Right hindlimb (tissue), 1 donor: ENCODE results near the gene CLEC18A.
"Not testable (repeated sequence)": the region's sequence is repeated elsewhere in the genome, so short reads cannot be mapped to it uniquely, and the experiment has no call there.

Source experiments
- DNase-seq: peaks from one replicate; pipeline ENCODE4 v3.0.0-alpha.2; 2018

CLEC18A gene

DNA sequence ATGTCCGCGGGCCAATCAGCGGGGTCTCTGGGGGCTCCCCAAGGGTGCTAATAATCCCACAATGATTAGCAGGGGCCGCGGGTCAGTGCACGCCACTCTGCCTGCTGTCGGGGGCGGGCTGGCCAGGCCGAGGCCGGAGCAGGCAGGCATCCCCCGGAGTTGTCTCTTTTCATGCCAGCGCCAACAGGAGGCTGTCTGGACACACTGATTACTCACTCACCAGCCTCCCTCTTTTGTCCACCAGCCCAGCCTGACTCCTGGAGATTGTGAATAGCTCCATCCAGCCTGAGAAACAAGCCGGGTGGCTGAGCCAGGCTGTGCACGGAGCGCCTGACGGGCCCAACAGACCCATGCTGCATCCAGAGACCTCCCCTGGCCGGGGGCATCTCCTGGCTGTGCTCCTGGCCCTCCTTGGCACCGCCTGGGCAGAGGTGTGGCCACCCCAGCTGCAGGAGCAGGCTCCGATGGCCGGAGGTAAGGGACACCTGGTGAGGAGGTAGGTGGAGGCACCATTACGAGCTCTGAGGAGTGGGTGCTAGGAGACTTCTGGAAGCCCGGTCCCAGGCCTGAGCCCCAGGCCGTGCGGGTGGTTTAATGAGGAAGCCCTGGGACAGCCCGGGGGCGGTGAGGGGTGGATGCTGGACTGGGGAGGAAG is at the start of gene CLEC18A:
CLEC18A (plus strand) TSS at position 318 of the 655 bp plus-strand sequence; CDS start at position 351, 33 bp downstream.
- not testable (repeated sequence) for DNase-seq

DNA sequence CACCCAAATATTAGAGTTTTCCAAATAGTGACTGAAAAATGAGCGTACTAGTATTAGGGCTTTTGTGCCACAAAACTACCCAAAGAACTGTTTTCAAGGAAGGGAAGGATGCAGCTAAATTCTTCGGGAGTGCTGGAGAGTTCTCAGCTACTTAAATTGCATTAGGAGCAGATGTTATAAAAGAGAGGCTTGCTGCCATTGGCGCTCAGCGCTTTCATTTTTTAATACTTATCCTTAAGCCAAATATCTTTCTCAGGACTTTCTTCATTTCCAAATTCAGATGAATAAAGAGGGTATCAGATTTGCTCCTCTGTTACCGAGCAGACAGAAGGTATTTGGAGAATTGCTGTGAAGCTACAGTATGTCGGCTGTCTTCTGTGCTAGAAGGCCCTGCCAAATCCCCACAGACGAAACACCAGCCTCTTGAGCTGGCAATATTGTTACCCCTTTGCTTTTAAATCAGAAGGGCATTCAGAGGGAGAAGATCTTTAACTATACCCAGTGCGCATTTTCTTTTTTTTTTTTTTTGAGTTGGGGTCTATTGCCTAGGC is 47.2 kb upstream of the CLEC18A start:
- DNase-seq: peak; percentile 58

DNA sequence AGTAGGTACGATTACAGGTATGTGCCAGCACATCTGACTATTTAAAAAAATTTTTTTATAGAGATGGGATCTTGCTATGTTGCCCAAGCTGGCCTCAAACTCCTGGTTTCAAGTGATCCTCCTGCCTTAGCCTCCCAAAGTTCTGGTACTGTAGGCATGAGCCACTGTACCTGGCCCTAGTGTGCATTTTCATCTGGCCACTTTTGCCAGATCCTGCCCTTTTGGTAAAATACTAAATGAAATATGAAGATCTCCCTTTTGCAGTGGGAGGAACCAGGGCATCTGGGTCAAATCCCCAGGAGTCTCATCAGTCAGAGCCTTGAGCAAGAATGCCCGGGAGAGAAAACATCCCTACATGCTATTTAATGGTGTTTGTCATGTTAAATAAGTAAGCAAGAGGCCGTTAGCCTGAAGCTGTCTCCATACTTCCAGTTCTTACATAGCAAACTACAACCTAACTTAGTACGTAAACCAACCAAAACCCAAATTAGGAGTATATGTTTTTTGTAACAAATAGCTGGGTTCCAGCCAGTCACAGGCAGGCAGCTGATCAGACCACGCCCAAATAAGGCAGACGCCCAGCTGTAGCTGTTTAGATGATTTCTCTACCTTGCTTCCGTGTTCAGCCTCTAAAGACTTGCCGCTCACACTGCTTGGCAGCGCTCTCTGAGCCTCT is 46.5 kb upstream of the CLEC18A start:
- DNase-seq: no peak

DNA sequence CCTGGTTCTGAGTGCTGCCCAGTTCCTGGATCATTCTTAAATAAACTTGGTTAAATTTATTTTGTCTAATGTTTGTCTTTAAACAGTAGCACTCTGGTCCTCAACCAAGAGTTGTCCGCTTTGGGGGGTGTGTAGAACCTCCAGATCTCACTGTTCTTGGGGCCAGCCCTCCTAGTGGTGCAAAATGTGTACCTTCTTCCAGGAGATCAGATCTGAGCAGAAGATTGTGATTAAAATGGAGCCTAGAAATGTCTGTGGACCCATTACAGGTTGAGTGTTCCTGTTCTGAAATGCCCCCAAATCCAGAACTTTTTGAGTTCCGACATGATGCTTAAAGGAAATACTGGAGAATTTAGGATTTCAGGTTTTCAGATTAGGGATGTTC is 46.0 kb upstream of the CLEC18A start:
- no peak for DNase-seq

DNA sequence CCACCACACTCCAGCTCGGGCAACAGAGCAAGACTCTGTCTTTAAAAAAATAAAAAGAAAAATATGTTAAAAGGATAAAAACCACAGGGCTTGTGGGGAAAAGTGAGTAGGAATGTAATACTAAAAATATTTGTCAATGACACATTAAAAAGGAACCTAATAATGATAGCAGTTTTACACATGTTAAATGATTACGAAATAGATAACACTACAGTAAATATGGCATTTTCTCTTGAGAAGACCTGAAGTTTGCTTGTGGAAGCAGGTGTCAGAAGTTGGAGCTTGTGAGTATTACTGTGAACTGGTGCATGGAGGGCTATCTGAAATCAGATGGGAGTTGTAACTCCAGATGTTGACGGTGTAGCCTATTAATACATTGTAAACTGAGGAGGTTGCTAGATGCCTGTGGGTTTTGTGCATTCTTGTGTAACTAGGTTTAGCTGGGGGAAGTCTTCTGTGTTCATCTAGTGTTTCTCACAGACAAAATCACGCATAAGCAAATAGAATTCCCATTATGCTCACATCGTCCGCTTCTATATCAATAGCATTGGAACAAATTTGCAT is 44.2 kb upstream of the CLEC18A start:
- no peak for DNase-seq

DNA sequence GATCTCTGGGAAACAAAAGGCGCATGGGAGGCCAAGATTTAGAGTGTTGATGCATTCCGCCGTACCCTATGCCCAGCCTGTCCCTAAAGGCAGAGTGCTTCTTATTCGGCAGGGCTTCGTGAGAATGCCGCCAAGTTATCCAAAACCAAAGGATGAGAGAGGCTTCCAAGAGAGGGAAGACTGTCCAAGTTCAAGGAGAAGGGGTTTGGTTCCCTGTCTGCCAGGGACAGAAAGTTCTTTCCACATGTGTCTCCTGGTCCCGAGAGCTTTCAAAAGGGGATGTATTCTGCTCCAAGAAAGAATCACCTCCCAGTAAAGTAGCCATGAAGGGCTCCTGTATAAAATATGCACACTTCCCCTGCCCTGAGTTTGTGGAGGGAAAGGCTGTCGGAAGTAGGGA is 42.1 kb upstream of the CLEC18A start:
- no peak for DNase-seq

DNA sequence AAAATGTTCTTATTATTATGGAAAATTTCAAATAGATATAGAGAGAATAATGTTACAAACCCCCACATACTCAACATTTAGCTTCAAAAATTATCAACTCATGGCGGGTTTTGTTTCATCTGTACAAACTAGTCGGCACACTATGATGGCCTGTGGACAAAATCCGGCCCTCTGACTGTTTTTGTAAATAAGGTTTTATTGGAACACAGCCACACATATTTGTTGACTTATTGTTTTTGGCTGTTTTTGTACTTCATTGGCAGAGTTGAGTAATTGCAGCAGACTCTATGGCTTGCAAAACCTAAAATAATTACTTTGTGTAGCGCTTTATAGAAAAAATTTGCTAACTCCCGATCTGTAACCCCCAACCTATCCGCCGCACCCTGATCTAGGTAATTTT is 41.4 kb upstream of the CLEC18A start:
- no peak for DNase-seq

DNA sequence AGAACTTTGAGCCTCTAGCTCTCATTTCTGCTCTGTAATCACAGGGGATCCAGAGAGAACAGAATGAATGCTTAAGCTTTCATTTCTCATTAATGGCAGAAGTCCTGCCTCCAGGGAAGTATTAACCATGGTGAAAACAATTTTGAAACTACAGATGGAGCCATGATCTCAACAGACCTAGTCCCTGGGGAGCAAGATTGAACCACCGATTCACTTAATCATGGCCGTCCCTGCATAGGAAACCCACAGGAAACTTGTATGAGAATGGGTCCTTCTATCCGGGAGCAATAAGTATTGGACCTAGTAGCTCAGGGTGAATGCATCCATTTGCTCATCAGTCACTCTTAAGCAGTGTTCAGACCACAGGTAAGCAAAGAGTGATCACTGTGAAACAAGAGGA is 40.2 kb upstream of the CLEC18A start:
- DNase-seq: no peak

DNA sequence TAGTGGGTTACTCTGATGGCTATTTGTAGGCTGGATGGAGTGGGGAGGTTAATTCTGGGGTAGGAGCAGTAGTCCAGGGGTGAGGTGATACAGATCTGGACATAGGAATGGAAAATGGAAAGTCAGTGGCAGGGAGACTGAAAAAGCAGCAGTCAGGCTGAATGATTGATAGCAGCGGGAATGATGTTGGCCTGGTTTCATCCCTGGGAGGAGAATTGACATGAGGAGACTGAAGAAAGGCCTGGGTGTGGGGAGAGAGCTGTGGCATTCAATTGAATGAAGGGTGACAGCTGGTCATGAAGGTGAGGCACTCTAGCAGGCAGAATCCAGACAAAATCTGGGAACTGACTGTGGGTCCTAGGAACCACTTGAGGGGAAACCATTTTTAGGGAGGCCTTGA is 34.7 kb upstream of the CLEC18A start:
- no peak for DNase-seq

DNA sequence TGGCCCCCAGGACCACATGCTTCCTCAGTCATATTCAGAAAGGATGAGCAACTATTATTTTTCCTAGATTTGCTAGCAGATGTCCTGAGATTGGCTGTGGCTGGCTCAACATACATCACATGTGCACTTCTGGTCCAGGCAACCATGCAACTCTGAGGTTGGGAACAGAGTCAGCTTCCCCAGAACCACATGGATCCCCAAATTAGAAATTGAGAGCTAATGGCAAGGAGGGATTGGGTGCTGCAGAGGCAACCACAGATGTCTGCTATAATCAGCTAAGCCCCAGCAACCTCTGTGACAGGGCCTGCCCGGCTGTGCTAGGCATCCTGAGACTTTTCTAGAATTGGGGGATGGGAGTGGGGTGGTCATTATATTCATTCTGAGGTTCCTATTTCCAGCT is 33.8 kb upstream of the CLEC18A start:
- no peak for DNase-seq

DNA sequence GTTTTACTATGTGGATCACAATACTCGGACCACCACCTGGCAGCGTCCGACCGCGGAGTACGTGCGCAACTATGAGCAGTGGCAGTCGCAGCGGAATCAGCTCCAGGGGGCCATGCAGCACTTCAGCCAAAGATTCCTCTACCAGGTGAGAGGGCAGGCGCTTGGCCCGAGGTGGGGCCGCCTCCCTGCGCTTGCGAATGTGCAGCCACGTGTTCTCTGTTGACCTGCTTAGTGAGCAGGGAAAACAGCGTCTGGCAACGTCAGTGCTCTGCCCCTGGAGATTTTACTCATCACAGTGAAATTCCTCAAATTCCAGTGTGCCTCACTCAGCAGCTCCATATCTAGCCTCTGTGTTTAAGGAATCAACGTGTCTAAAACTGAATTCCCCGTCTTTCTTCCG is 33.4 kb upstream of the CLEC18A start:
- DNase-seq: peak; percentile 61

DNA sequence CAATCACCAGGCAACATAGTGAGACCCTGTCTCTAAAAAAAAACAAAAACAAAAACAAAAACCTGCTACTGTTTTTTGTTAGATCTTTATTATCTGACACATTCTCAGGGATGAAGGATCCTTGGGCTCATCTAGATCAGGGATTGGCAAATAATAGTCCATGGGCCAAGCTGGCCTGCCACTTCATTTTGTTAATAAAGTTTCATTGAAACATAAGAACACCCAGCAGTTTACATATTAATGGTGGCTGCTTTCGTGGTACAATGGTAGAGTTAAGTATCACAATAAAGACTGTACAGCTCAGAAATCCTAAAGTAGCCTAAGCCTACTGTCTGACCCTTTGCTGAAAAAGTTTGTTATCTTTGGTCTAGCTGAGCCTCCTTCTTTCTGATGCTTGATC is 32.9 kb upstream of the CLEC18A start:
- DNase-seq: no peak

DNA sequence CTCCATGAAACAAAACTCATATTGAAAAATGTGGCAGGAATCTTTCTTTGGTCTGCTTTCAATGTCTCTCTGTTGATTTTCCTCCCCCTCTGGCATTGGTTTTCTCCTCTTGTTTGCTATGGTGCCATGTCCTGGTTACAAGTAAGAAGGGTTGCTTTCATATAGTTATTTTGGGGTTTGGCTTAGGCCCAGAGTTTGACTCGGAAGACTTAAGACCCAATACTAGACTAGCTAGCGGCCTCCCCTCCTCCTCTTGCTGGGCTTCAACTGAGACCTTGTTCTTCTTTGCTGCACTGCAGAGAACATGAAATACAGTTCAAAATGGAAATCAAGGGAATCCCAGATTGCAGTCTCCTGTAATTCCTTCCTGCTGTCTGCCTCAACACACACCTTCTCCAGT is 30.0 kb upstream of the CLEC18A start:
- DNase-seq: peak; percentile 68

DNA sequence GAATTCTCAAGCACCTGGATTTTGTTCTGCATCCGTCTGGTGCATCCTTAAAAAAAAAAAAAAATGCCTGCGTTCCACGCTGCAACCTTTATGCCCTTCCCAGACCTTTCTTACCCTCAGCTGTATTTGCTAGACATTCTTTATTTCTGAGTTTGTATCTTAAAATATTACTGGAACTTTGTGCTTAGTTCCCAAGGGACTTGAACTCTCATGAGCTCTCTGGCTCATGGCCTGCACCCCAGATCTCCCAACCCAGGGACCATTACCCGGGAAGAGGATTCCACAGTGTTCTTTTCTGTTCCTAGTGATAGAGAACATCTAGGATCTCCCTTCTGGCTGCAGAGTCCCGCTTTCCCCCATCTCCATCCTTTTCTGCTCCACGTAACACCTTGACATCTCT is 28.9 kb upstream of the CLEC18A start:
- DNase-seq: no peak

DNA sequence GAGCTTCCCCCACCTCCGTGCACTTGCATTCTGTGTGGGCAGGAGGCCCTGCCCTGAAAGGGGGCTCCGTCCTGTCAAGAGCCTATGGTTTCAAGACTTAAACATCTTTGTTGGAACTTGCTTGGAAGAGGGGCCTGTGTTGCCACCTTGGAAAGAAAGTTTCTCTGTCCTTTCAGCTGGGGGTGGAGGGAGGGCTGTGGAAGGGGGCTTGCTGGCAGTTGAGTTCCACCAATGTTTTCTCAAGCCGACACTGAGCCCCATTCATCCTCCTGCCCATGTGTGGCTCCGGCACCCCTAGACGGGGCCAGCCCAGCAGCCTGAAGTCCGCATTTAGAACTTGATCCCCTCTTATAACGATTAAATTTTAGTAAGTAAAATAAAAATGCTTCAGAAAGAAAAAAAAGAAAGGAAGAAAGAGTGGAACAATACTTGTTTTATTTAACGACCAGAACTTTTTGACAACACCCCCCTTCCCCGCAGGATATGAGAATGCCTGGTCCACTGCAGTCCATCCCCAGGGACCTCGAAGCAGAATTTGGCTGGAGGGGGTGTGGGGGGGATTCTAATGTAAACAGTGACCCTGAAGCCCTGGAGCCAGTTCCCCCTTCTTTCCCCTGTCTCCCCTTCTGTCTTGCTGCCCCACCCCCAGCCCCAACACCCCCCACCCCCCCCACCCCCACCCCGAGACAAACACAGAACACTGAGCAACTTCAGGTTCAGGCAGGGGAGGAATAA is 26.9 kb upstream of the CLEC18A start:
- peak; percentile 57 for DNase-seq

DNA sequence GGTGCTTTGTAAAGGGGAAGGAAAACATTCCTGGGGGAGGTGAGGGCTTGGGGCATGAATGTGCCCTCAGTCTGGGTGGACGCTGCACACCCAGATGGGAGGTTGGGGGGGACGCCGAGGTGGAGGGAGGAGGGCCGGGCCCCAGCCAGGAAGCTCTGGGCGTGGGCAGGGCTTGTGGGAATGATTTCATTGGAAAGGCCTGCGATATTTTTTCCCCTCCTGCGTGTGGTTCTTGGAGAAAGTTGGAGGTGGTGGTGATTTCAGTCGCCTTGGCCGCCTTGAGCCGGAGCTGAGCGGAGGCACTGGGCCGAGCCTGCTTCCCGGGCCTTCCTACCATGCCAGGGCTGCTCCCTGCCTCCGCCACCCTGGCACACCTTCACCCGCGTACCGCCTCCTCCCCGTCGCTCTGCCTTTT is 26.4 kb upstream of the CLEC18A start:
- peak; percentile 90 for DNase-seq

DNA sequence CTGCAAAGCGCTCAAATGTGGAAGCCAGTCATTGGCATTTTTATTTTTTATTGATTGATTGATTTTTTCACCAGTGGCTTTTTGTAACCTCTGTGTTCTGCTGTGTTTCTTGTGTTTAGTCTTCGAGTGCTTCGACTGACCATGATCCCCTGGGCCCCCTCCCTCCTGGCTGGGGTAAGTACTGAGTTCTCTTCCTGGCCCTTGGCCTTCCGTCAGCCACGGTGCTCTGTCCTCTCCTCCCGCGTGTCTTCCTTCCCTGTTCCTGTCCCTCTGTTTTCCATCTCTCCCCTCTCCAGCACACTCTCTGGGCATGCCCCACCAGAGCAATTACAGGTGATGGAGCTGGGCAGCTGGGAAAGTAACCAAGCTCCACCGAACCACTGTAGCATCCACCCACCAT is 25.8 kb upstream of the CLEC18A start:
- DNase-seq: peak; percentile 26

DNA sequence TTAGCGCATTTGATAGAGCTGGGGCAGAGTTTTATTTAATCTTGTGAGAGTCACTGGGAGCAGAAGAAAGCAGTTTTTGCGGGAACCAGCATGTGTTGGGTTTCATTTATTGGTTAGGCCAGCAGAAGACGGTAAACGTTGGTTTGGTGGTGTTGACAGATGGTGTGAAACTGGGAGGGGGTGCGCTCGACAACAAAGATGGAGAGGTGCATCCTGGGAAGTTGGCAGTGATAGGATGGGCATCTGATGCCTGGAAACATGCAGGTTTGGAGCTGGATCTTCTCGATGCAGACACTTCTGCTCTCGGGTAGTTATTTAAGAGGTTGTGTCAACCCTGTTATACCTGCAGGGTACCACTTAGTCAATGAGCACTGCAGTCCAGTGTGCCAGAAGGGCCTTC is 24.9 kb upstream of the CLEC18A start:
- no peak for DNase-seq

DNA sequence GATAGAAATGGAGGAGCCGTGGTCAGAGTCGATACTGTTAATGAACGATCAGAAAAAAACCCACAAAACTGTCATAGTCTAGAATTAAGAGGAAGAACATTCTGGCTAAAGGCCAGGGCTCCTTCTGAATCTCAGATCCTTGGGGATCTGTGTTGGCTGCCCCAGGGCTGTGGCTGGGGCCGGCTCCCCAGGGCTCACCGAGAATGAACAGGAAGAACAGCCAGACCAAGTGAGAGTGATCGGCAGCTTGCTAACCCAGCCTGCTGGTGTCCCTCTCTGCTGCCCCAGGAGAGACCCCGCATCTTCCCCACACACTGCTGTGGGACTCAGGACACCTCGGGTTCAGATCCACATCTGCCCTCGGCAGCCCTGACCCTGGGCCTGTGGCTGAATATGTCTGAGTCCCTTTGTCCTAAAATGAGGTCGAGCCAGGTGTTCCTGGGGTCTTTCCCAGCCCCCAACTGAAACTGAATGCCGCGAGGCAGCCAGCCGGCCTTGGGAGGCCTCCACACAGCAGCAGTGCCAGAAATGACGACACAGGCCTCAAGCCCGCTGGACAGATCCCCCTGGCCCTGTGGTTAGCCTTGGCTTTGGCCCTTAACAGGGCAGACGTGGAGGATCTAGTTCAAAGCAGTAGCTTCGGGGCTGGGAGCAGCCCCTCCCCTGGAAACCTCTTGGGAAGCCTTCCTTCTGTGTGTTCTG is 23.9 kb upstream of the CLEC18A start:
- DNase-seq: peak; percentile 87

DNA sequence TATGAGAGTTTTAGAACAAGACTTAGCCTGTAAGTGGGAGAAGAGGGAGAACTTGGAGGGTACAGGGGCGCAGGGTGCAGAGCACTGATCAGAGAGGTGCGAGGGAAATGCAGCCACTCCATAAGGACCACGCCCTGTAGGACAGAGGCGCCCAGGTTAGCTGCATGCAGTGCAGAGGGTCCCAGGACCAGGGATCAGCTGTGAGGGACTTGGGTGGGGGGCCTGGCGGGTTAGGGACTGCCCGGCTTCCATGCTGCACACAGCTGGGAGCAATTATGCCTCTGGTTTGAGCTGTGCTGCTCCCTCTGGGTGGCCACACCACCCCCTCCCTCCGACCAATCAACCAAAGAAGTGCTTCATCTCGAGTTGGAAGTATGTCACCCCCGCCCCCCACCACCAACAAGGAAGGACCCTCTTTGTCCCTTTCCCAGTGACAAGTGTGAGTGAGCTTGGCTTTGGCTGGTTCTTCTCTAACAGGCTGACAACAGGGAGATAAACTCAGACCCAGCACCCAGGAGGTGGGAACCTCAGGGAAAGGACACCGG is 22.2 kb upstream of the CLEC18A start:
- DNase-seq: no peak

DNA sequence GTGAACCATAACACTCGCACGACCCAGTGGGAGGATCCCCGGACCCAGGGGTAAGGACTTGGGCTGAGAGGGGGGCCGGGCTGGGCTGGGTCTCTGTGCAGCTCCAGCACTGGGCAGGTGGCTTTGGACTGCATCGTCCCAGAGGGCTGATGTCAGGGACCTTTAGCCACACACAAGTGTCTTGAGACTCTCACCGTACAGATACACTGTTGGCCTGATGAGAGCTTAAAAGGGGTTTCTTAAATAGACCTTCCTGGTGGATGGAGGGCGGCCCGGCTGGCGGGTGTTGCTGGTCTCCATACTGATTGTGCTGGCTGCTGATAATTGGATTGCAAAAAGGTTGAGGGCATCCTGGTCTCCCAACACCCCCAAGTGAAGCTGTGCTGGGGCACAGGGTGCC is 21.7 kb upstream of the CLEC18A start:
- no peak for DNase-seq

DNA sequence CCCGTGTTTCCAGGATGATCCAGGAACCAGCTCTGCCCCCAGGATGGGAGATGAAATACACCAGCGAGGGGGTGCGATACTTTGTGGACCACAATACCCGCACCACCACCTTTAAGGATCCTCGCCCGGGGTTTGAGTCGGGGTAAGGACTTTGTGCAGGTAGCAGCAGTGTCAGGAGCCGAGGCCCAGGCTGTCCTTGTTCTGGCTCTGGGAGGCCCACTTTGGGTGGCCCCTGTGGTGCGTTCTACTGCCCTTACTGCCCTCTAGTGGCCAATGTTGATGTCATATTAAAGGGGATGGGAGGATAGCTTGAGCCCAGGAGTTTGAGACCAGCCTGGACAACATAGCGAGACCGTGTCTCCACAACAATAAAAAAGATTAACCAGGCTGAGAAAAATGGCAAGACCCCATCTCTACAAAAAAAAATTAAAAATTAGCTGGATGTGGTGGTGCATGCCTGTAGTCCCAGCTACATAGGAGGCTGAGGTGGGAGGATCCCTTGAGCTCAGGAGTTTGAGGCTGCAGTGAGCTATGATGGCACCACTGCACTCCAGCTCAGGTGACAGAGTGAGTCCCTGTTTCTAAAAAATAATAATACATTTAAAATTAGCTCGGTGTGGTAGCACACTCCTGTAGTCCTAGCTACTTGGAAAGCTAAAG is 20.9 kb upstream of the CLEC18A start:
- peak; percentile 66 for DNase-seq
